OCI-LY7 (cell line): ENCODE measurements around the gene RNF168. TPM values are rescaled to one million over a fixed set of nuclear protein-coding genes. Genes with fewer than 3 reads are reported as not detected.
"Not testable (repeated sequence)": the region's sequence is repeated elsewhere in the genome, so short reads cannot be mapped to it uniquely, and the experiment has no call there.

Experiments used
- BruUV-seq: library from RNA; stranded (reverse); fragments of 400-500 nt; replicated peaks from 2 replicates; lab custom pipeline; 2021; lab: Mats Ljungman, UMichigan
- CTCF ChIA-PET: fragments of 300-600 bp; sonication (Branson Sonifier 250); formaldehyde crosslinking; loops from one replicate; lab custom pipeline; 2022; ENCODE audit warnings: antibody characterized with exemption; ENCODE audit not compliant: unreplicated experiment; lab: Charles Lee
- POLR2A ChIA-PET: fragments of 300-600 bp; sonication (Branson Sonifier 250); formaldehyde crosslinking; loops from one replicate; lab custom pipeline; 2022; ENCODE audit warnings: antibody characterized with exemption; lab: Charles Lee
- DNase-seq: peaks from one replicate; pipeline ENCODE4 v3.0.0-alpha.2; 2015; ENCODE audit warnings: low spot score
- H2AFZ ChIP-seq: fragments of 200-600 bp; sonication (generic), shearing (Covaris generic); 2 replicates; pipeline ENCODE4 v1.6.1; 2014; ENCODE audit warnings: mild to moderate bottlenecking, antibody characterized with exemption, low read length, moderate library complexity
- H3K27ac ChIP-seq: fragments of 200-600 bp; sonication (generic); 2 replicates; pipeline ENCODE4 v1.5.1; 2014; ENCODE audit warnings: mixed run types, low read depth, mild to moderate bottlenecking, moderate library complexity, low read length, inconsistent platforms; ENCODE audit not compliant: poor library complexity, severe bottlenecking
- H3K36me3 ChIP-seq: fragments of 200-600 bp; sonication (generic); 2 replicates; pipeline ENCODE4 v1.6.1; 2014; ENCODE audit warnings: mild to moderate bottlenecking, antibody characterized with exemption, low read length, moderate library complexity, mixed read lengths; ENCODE audit not compliant: insufficient read depth
- H3K4me1 ChIP-seq: fragments of 200-600 bp; sonication (generic); 2 replicates; pipeline ENCODE4 v1.5.1; 2014; ENCODE audit warnings: mild to moderate bottlenecking, low read length; ENCODE audit not compliant: insufficient read depth, poor library complexity, severe bottlenecking
- H3K4me2 ChIP-seq: fragments of 200-600 bp; sonication (generic); 2 replicates; pipeline ENCODE4 v1.6.1; 2014; ENCODE audit warnings: mild to moderate bottlenecking, low read length
- H3K4me3 ChIP-seq: fragments of 200-600 bp; sonication (generic); 2 replicates; pipeline ENCODE4 v1.5.1; 2014; ENCODE audit warnings: mild to moderate bottlenecking, low read depth, low read length; ENCODE audit not compliant: poor library complexity, severe bottlenecking
- H3K79me2 ChIP-seq: fragments of 200-600 bp; sonication (generic); 2 replicates; pipeline ENCODE4 v1.6.1; 2016; ENCODE audit warnings: low read depth, mild to moderate bottlenecking, low read length, moderate library complexity, mixed read lengths; ENCODE audit not compliant: insufficient read depth
- H3K9me2 ChIP-seq: fragments of 200-600 bp; sonication (generic); 2 replicates; pipeline ENCODE4 v1.6.1; 2016; ENCODE audit warnings: mild to moderate bottlenecking, low read length, mixed read lengths; ENCODE audit not compliant: insufficient read depth
- H3K9me3 ChIP-seq: fragments of 200-600 bp; sonication (generic); 2 replicates; pipeline ENCODE4 v1.6.1; 2014; ENCODE audit warnings: mild to moderate bottlenecking, mixed run types, low read length, mixed read lengths
- H4K20me1 ChIP-seq: fragments of 200-600 bp; sonication (generic); 2 replicates; pipeline ENCODE4 v1.6.1; 2014; ENCODE audit warnings: mild to moderate bottlenecking, antibody characterized with exemption, low read length, moderate library complexity, mixed read lengths; ENCODE audit not compliant: insufficient read depth
- EZH2phosphoT487 ChIP-seq: fragments of 200-600 bp; sonication (generic); IDR thresholded peaks from 2 replicates; pipeline ENCODE4 v1.6.1; 2018; ENCODE audit warnings: low read depth, borderline replicate concordance, mild to moderate bottlenecking, mixed run types, antibody characterized with exemption, low read length, moderate library complexity, mixed read lengths
- intact Hi-C: fragments of 100-400 bp; cut with micrococcal nuclease; formaldehyde crosslinking; loops from one replicate; pipeline ENCODE4 v1.10.0; 2022; ENCODE audit not compliant: unreplicated experiment
- total RNA-seq, 2 experiments: library from RNA; depleted of rRNA in 1 of 2; stranded (reverse); fragments of >200 nt in 1 of 2; shearing (Covaris generic) in 1 of 2; gene quantifications; 2 replicates each; pipeline ENCODE4 v1.2.3, GENCODE V29; 2014 to 2022
- TF ChIP-seq, protein P1 (sequence below): fragments of 200-600 bp; sonication (generic); conservative IDR thresholded peaks from 2 replicates; pipeline ENCODE4 v1.5.1; 2014; ENCODE audit warnings: mild to moderate bottlenecking, antibody characterized with exemption, low read length, moderate library complexity, mixed read lengths

RNF168 gene
- total RNA-seq, 2 experiments from 2014 or later = 31.3 to 38.1 TPM

DNA sequence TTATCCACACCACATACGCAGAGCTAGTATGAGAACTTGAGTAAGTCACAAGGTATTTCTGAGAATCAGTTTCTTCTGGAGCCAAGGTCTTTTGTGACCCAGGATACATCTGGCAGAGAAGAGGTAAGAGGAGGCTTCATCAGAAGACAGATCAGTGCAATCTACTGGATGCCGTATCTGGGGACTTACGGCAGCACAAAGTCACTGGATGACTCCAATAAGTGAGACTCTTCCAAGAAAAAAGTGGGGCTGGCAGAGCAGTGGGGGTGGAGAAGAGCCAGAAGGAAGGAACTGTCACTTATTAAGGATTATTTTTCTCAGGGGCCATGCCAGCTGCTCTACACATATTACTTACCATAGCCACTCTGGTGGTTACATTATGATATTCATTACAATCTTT lies 39.8 kb downstream of the RNF168 start:
- Histone ChIP-seq H3K27ac (no peak overlapping the region), H3K9me3 (no peaks in the 10 kb centered on the region), H2AFZ (no peak overlapping the region), H3K9me2 (no peaks in the 10 kb centered on the region), H3K36me3 (peaks cover 11% of the 10 kb centered on the region), H3K4me3 (no peak overlapping the region), H3K4me2 (no peak overlapping the region), H4K20me1 (no peaks in the 10 kb centered on the region), H3K4me1 (no peaks in the 10 kb centered on the region), H3K79me2 (no peaks in the 10 kb centered on the region)
- no peak for TF ChIP-seq EZH2phosphoT487
- TF ChIP-seq, protein P1, sequence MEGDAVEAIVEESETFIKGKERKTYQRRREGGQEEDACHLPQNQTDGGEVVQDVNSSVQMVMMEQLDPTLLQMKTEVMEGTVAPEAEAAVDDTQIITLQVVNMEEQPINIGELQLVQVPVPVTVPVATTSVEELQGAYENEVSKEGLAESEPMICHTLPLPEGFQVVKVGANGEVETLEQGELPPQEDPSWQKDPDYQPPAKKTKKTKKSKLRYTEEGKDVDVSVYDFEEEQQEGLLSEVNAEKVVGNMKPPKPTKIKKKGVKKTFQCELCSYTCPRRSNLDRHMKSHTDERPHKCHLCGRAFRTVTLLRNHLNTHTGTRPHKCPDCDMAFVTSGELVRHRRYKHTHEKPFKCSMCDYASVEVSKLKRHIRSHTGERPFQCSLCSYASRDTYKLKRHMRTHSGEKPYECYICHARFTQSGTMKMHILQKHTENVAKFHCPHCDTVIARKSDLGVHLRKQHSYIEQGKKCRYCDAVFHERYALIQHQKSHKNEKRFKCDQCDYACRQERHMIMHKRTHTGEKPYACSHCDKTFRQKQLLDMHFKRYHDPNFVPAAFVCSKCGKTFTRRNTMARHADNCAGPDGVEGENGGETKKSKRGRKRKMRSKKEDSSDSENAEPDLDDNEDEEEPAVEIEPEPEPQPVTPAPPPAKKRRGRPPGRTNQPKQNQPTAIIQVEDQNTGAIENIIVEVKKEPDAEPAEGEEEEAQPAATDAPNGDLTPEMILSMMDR = no peak
- intact Hi-C loops = no loop called here
- DNase-seq = no peak
- no TSS peak for BruUV-seq
- CTCF ChIA-PET = no interaction called here
- POLR2A ChIA-PET = no interaction called here

DNA sequence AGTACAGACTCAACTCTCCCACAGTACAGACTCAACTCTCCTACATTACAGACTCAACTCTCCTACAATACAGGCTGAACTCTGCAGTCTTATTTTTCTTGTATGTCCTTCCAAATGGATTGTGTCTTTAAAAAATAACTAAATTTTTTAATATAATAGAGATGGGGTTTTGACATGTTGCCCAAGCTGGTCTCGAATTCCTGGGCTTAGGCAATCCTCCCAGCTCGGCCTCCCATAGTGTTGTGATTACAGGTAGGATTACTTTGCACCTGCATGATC lies 40.2 kb downstream of the RNF168 start:
- H2AFZ ChIP-seq = no peak overlapping the region
- no peaks in the 10 kb centered on the region for H3K4me1 ChIP-seq
- H3K79me2 ChIP-seq = no peaks in the 10 kb centered on the region
- TF ChIP-seq, protein P1 = no peak
- no peak for TF ChIP-seq EZH2phosphoT487
- no peaks in the 10 kb centered on the region for H3K9me2 ChIP-seq
- no peak overlapping the region for H3K4me2 ChIP-seq
- ChIA-PET POLR2A (no interaction called here), CTCF (no interaction called here)
- H3K4me3 ChIP-seq = no peak overlapping the region
- peaks cover 9% of the 10 kb centered on the region; the same call in 1 of the 2 replicates for H3K36me3 ChIP-seq
- no peak overlapping the region for H3K27ac ChIP-seq
- H3K9me3 ChIP-seq = no peaks in the 10 kb centered on the region
- no peaks in the 10 kb centered on the region for H4K20me1 ChIP-seq
- no peak for DNase-seq
- BruUV-seq = no TSS peak
- intact Hi-C loops = no loop called here

DNA sequence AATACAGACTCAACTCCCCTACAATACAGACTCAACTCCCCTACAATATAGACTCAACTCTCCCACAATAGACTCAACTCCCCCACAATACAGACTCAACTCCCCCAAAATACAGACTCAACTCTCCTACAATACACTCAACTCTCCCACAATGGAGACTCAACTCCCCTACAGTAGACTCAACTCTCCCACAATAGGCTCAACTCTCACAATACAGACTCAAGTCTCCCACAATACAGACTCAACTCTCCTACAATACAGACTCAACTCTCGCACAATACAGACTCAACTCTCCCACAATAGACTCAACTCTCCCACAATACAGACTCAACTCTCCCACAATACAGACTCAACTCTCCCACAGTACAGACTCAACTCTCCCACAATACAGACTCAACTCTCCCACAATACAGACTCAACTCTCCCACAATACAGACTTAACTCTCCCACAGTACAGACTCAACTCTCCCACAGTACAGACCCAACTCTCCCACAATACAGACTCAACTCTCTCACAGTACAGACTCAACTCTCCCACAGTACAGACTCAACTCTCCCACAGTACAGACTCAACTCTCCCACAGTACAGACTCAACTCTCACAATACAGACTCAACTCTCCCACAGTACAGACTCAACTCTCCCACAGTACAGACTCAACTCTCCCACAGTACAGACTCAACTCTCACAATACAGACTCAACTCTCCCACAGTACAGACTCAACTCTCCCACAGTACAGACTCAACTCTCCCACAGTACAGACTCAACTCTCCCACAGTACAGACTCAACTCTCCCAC lies 40.7 kb downstream of the RNF168 start:
- intact Hi-C loops, CTCF ChIA-PET, H3K4me2 ChIP-seq, H3K27ac ChIP-seq, H3K9me2 ChIP-seq, POLR2A ChIA-PET, H2AFZ ChIP-seq, DNase-seq, H3K9me3 ChIP-seq, H3K4me3 ChIP-seq, BruUV-seq, H4K20me1 ChIP-seq, H3K36me3 ChIP-seq, H3K79me2 ChIP-seq, H3K4me1 ChIP-seq: not testable (repeated sequence)
